SK-N-MC (cell line): ENCODE measurements around the gene KIF26B.

Source experiments
- EZH2 ChIP-seq: fragments of 200-600 bp; sonication (generic); IDR thresholded peaks from one replicate; pipeline ENCODE4 v1.6.1; 2017; ENCODE audit warnings: antibody characterized with exemption
- FOXP2 ChIP-seq: optimal IDR thresholded peaks from 2 replicates; pipeline ENCODE3; 2011; ENCODE audit warnings: mild to moderate bottlenecking, moderate library complexity; ENCODE audit not compliant: insufficient read depth; ENCODE audit errors: extremely low read length, control extremely low read depth
- POLR2AphosphoS5 ChIP-seq: IDR thresholded peaks from 2 replicates; pipeline ENCODE4 v1.6.1; 2012; ENCODE audit warnings: mild to moderate bottlenecking, low read depth, low read length, borderline replicate concordance

DNA sequence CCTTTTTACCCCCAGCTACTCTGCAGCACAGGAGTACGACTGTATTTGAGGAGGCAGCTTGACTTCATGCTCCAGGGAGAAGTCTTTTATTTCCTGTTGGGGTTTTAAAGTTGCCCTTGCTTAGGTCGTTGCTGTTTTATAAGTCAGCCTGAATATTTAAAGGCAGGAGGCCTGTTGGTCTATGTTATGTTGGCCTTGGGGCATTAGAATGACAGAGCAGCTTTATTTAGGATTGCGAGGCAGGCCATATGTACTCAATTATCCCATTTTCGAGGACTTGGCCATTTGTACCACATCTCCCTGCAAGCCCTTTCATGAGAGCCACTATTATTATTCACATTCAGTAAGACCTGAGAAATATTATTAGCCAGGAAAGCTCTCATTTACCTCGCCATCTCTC, 47.0 kb downstream of the KIF26B start:
- TF ChIP-seq POLR2AphosphoS5, result no peak
- TF ChIP-seq EZH2, result no peak
- TF ChIP-seq FOXP2, result no peak
